ENCODE results near the gene ABHD10.

DNA sequence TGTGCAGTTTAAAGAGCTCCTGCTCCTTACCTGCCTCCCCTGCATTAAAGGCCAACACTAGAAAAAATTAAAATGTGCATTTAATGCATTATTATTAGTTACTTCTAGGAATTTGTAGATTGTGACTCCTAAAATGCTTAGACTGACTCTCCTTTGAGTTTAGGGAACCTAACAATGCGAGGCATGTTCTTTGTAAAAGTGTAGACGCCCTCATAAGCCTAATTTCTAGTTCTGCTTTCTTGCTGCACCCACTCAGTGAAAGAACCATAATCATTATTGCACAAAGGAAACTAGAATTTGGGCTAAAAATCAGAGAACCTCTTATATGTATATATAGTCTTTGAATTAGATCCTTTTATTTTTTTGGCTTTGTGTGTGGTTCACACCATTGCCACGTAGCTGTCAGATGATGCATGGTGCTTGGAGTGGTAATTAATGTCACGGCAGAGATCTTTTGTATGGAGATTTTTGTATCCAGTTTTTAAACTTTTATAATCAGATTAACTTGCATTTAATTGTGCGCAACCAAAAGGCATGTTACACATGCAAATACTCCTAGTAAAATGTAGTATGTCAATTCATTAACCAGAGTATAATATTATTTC lies 710 bp downstream of the ABHD10 start:
- TF ChIP-seq, protein P1, sequence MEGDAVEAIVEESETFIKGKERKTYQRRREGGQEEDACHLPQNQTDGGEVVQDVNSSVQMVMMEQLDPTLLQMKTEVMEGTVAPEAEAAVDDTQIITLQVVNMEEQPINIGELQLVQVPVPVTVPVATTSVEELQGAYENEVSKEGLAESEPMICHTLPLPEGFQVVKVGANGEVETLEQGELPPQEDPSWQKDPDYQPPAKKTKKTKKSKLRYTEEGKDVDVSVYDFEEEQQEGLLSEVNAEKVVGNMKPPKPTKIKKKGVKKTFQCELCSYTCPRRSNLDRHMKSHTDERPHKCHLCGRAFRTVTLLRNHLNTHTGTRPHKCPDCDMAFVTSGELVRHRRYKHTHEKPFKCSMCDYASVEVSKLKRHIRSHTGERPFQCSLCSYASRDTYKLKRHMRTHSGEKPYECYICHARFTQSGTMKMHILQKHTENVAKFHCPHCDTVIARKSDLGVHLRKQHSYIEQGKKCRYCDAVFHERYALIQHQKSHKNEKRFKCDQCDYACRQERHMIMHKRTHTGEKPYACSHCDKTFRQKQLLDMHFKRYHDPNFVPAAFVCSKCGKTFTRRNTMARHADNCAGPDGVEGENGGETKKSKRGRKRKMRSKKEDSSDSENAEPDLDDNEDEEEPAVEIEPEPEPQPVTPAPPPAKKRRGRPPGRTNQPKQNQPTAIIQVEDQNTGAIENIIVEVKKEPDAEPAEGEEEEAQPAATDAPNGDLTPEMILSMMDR (conservative IDR thresholded peaks at IDR 0.05; ENCODE audit: low read depth, low read length), result no peak
- TF ChIP-seq EZH2phosphoT487 (IDR thresholded peaks at IDR 0.05; ENCODE audit: borderline replicate concordance, low read length), result no peak

All from PC-3 (cell line).